ENCODE results near the gene POMT2.

POMT2 gene

DNA sequence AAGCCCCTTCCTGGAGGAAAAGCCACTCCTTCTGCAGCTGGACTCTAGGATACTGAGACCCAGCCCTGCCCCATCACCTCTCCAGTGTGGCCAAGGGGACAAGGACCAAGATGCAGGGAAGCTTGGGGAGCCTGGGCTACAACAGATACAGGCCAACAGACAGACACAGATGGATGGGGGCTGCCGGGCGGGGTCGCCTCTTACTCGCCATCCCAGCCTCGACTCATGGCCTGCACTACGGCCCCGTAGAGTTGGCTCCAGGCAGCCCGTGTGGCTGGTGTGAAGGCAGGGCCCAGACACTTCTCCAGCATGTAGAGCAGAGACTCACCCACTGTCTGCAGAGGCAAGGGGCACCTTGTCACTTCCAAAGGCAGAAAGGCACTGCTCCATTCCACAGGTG, 54.3 kb downstream of the POMT2 start:
- DNase-seq, result no peak

DNA sequence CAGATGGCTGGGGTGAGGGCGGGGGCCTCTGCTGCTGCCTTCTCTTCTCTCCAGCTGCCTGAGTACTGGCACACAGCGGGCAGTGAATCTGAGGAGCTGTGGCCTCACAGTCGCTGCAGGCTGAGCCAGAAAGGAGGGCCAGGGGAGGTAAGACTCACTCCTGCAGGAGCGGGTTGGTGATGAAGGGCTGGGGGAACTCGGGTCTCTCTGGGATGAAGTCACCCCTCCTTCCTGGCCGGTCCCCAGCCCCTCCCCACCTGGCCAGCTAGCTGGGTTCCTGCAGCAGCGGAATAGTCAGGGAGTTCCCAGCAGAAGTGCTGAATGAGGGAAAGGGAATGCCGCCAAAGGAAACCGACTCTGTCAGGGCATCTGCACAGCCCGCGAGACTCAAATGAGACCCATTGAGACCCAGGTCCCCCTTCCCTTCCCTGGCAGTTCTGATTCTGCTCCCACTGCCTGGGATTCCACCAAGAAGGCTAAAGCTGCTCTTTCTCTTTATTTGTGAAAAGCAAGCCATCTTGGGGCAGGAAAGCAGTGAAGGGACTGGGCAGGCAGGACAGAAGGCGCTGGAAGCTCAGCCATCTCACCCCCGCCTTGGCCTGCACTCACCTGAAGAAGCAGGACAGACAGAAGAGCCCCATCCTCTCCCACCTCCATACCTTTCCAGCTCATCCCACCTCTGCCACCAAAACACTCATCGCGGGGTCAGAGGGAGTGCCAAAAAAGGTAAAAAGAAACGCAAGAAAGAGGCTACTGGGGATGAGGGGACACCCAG, 54.9 kb downstream of the POMT2 start:
- no peak for DNase-seq

DNA sequence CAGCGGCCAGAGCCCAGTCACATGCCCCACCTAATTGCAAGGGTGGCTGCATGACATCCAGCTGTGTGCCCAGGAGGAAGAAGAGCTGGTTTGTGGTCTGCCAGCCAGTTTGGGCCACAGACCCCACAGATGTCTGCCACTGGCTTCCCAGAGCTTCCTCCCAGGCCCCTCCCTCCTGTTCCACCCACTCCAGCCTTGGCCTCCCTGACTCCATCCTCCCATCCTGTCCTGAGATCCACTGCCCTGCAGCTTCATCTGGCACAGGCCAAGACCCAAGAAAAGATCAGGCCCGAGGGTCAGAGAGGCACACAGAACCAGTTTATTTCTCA, 55.5 kb downstream of the POMT2 start:
- DNase-seq, result no peak

DNA sequence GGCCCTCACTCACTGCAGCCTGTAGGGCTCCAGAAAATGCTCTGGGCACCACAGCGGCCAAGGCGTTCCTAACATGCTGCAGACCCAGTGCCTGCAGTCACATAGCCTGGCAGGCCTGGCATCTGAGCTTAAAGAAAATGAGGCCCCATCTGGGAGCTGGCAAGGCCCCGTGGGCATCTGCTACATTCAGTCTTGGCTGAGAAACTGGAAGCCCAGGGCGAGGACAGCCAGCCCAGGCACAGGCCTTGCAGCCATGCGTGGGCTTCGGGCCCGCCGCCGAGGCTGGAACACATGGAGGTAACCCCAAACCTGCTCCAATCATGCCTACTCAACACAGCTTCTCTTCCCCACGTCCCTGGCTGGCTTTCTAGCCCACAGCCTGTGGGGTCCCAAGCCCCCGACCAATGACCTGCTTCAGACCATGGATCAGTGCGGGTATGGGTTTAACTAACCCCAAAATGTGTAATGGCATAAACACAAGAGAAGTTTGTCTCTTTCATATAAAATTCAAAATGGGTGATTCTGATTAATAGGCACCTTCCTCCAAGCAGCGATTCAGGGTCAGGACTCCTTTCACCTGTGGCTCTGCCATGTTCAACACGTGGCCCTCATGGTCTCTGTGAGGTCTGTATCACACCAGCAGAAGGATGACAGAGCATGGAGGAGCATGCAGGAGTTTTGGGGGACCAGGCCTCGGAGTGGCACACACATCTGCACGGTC, 56.1 kb downstream of the POMT2 start:
- DNase-seq, result no peak

DNA sequence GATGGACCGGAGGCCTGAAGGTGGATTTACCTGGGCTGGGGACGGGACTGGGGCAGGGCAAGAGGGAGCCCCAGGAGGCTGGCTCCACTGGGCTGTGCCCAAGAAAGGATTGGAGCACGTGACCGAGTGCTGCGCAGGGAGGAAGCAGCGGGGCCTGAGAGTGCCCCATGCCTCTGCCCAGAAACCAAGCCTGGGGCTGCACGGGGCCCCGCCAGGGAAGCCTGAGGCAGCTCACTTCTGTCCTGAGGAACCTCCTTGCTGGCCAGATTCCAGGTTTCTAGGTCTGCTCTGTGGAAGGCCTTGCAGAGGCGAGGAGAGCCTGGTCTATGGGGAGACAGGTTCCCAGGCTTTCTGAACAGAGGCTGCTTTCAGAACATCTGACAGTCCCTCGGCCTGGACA, 60.1 kb downstream of the POMT2 start:
- DNase-seq, result no peak

DNA sequence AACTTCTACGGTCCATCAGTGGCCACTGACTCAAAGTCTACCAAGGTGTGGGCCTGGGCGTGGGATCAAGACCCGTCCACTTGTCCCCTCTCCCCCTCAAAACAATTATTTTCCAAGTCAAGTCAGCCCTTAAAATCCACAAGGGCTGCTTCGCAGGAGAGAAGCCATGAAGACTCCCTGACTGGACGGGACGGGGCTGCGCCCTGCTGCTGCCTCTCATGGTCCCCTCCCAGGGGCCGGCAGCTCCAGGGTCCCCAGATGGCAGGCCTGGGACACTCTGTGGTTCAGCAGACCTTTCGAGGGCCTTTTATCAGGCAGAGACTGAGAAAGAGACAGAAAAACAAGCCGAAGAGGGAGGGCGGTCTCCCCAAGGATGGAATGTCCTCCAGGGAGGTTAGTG, 60.5 kb downstream of the POMT2 start:
- DNase-seq, result no peak

DNA sequence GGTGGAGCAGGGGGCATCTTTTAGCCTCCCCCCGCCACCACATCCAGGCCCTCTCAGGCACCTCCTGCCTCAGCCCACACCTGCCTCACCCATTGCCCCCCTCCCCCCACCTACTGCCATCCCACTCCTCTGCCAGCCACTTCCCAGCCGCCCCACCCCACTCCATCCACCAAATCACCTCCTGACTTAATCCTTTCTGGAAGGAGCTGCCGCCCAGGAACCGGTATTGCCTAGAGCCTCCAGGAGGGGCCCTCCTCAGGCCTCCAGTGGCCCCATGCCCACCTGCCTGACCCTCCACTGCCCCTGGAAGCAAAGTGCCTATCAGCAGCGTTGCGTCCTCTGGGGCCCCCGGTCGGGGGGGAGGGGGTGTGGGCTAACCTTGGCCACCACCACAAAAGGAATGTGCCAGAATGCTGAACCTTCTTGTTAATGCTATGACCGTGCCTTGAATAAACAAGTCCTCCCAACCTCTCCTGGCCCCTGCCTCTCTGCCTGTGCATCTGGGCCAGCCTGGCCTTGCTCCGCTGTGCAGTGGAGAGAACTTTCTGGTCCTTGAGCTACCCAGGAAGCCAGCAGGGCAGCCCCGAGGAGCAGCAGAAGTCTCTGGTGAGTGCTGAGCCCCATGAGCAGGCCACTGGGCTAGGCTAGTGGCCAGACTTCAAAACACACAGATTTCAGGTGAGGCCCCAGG, 61.5 kb downstream of the POMT2 start:
- no peak for DNase-seq

DNA sequence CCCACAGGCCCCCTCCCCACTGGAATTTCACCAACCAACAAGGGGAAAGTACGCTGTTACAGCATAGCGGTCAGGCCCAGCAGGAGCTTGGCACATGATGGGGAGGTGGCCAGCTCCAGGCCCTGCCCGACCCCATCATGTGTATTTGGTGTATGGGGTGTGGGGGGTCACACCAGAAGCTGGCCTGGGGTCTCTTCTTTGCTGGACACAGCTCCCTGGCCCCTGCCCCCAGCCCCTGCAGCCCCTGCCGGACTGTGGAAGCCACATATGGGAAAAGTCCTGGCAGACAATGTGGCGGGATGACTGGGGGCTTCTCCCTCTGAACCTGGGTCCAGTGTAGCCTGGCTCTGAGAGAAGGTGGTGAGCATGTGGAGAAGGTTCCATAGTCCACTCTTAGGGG, 62.1 kb downstream of the POMT2 start:
- no peak for DNase-seq

DNA sequence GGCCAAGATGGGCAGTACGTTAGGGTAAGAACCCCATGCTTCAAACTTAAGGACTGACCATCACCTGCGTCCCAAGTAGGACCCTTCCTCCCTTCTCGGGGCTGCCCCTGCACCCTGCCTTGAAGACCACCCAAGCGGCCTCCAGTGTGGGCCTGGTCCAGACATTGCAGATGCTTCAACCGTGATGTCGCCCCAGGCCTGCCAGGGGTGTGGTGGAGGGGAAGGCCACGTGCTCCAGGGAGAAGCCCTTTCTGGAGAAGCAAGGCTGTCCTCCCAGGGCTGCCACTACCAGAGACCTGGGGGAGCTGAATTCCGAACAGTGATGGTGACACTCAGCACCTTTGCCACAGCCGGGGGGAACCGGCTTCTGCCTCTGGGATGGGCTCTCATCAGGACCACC, 63.0 kb downstream of the POMT2 start:
- no peak for DNase-seq

DNA sequence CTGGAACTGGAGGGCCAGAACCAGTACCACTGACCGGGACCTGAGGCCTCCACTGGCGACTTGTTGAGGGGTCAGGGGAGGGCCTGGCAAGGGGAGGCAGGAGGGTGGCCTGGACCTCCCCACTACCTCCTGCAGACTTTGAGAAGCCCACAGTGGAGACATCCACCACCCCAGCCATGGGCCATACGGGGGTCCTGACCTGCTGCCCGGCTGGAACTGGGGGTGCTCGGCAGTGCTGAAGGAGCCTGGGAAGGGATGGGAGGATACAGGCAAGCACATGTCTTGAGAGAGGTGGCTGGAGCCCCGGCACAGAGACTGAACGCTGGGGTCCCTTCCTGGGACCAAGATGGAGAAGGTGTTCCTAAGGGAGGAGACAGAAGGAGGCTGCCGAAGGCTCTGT, 64.0 kb downstream of the POMT2 start:
- no peak for DNase-seq

DNA sequence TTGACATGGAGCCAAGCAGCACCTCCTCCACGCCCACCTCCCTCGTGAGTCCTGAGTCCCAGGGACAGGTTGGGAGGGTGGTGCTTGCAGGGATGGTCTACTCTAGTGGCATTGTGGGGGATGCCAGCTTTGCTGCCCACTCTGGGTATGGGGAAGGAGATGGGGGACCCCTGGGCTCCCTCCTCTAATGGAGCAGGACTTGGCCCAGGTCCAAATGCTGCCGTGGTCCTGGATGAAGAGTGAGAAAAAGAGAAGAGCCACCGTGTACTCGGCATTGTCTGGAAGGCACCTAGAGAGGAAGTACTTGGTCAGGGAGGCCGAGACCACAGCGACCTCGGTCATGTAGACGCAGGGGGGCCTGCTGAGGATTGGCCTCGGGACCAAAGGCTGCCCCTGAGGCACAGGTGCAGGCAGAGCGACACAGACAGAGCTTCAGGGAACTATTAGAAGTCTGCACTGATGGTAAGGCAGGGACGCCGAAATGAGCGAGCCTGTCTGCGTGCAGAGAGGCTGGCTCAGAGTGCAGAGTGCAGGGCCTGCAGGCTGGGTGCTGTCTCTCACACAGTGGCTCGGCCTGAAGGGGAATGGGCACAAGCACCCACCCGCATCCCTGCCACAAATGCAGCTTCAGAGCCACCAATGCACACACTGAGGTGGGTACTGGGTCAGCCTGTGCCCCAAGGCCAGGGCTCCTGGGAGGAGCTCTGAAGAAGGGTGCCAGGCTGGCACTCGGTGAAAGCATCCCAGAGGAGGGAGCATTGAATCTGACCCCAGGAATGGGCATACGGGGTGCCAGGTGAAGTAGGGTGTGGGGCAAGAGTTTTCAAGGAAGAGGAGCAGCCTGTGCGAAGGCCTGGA, 67.1 kb downstream of the POMT2 start:
- no peak for DNase-seq

DNA sequence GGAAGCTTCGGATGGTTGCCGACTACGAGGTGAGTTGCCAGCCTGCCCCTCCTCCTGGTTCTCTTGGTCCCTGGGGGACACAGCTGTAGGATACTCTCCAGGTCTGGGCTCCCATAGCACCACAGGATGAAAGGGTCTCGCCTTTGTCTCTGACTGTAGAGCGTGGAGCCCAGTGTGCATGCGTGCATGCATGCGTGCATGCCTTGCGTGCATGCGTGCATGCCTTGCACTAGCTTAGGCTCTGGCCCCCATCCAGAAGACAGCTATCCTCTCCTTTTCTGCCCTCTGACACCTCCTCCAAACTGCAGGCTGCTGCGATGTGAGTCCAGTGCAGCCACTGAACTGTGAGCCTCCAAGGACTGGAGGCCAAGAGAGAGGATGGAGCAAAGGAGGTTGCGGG, 68.8 kb downstream of the POMT2 start:
- no peak for DNase-seq

DNA sequence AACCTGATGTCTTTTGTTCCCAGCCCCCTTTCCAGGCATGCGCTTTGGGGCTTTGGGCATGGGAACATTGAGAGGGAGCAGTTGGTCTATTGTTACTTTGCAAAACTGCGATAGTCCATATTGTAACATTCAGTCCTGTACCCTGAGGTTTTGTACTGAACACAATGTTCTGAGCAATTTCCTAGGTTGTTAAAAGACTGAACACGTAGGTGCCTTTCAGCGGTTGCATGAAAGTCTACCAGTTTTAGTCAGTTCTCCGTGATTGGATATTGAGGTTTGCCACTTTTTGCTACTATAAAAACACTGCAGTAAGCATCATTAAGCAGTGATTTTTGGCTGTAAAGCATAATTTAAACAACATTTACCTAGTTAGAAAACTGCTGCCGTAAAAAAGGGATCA, 69.8 kb downstream of the POMT2 start:
- peak in 1 of 5 experiments; percentile 57 for DNase-seq

DNA sequence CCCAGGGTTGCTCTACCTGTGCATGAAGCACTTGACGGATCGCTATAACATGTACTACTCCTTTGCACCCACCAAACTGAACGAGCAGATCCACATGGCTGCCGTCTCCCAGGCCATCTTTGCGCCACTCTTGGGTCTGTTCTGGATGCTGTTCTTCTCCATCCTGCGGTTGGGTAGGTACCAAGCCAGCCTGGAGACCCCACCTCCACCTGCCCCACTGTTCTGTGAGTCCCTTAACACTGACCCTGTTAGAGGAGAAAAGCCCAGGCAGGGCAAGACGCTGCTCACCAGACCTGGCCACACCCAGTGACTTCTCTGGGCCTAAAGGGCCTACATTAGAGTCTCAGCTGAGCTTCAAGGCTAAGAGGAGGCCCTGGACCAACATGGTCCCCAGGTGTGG, 71.4 kb downstream of the POMT2 start:
- DNase-seq, result no peak

DNA sequence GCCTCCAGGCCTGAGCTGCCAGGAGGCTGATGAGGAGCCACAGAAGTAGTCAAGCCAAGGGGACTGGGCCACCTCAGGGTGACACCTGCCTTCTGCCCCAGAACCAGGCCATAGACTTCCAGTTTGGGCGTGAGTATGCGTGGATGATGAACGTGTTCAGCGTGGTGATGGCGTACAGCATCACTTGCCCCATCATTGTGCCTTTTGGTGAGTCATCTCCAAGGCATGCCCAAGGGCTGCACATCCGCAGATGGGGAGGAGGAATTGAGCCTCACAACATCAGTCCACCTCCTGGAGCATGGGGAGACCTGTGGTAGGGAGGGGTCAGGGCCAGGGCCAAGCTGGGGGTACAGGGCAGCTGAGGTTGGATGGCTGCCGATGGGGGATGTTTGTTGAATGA, 72.0 kb downstream of the POMT2 start:
- DNase-seq, result no peak

DNA sequence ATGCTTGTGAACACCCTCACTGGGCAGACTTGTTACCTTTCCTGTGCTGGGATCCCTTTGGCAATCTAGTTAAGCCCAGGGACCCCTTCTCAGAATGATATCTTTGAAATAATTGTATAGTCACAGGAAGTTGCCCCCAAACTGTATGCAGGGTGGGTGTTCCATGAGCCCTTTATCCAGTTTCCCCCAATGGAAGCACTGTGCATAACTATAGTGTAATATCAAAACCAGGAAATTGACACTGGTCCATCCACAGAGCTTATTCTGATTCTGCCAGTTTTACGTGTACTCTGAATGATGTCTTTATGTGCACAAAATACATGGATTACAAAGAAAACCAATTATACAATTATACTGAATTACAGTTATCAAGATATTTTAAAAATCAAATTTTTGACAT, 73.9 kb downstream of the POMT2 start:
- DNase-seq, result no peak

DNA sequence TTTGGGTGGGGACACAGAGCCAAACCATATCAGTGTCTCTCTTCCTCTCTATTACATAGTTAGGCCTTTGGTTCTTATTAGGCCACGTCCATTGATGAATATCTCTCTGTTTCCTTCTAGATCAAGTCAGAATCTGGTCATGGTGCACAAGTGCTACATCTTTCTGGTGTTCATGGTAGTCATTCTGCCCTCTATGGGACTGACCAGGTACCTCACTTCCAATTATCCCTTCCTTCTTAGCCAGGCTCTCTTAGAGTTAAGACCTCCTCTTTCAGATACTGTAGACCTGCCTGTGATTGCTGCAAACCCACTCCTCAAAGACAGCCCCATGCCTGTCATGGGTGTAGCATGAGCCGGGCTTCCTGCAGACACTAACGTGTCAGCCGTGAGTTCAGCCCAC, 74.9 kb downstream of the POMT2 start:
- DNase-seq, result no peak

DNA sequence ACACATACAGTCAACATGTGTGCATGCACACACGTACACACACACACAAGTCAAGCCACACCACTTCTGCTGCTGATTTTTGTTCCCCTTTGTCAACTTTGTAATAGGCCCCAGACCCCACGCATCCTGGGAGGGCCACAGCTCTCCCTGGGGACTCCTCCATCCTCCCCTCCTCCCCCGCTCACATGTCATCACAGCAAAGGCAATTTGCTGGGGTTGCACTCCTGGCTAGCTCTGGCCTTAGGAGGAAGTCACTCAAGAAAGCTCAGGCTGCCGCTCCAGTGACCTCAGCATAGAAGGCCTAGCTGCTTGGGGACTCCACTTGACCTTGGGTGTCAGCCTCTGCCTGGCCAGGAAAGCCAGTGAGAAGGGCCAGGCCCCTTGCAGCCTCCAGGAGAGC, 76.8 kb downstream of the POMT2 start:
- no peak for DNase-seq

DNA sequence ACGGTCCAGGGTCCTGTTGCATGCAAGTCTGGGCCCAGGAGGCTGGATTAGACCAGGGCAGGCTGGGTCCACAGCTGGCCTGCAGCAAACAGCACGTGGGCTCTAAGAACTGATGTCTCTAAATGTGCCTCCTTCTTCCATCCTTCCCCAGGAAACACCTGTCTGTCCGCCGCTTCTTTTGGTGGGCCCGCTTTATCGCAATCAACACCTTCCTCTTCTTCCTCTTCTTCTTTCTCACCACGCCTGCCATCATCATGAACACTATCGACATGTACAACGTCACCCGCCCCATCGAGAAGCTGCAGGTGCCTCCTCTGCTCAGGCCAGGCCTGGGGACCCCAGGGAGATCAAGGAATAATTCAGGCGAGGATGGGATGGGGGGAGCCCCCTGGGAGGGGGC, 77.9 kb downstream of the POMT2 start:
- no peak for DNase-seq

DNA sequence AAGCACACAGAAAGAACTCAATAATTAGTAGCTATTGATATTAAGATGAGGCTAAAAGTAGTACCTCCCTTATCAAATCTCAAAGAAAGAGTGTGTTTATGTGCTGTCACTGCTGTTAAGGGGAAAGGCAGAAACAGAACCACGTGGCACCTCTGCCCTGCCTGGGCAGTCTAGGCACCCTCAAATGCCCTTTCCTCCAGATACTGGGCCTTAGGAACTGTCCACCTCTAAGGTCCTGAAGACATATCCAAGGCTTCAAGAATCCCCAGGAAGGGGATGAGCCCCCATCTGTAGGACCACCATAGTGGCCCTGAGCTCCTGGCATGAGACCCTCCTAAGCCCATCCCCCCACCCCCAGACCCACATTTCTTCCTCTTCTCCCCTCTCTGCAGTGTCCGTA, 78.7 kb downstream of the POMT2 start:
- no peak for DNase-seq

DNA sequence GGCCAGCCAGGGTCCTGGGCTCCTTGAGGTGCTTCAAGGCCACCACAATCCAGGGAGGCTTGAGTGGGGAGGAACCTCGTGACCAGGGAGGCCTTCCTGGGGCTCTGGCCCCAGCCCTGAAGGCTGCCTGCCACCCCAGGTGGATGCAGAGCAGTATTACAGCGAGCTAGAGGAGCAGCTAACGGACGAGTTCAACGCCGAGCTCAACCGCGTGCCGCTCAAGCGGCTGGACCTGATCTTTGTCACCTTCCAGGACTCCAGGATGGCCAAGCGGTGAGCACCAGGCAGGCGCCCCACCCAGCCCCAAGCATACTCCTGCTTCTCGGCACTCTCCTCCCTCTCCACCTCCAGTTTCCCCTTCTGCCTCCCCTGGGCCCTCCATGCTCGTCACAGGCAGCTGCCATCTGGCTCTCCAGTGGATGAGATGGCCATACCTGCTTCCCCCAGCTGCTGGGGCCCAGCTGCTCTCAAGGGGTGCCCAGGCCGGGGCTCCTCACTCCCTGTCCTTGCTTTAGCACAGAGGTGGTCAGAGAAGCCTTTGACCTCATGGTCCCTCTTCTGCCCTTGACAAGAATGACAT, 80.3 kb downstream of the POMT2 start:
- no peak for DNase-seq

DNA sequence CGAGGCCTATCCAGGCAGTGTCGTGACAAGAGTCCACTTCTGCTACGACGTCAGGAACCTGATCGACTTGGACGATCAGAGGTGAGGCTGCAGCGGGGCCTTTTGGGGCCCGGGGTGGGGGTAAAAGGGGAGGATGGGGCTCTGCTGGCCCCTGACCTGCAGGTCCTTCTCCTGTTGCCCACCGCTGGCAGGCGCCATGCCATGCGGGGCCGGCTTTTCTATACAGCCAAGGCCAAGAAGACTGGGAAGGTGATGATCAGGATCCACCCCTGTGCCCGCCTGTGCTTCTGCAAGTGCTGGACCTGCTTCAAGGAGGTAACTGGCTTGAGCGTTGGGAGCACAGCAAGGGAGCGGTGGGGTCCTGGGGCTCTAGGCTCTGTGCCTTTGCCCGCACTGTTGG, 81.3 kb downstream of the POMT2 start:
- DNase-seq, result no peak

DNA sequence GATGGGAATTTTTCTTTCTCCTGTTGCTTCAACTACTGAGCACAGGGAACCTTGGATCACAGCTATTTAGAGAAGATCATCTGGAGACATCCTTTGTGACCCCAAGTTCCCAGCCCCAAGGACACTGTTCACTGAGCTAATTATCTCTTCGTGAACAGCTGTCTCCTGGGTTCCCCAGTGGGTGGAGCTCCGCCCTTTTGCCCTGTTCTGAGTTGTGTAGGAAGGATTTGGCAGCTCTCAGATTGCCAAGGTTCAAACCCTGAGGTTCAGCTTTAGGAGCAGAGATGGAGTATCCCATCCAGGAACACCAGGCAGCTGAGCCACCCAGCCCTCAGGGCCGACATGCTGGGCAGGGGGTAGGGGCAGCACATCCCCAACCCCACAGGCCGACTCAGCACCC, 81.7 kb downstream of the POMT2 start:
- DNase-seq, result no peak

Data from T-helper 2 cell (primary cell).